Smooth muscle cell (in vitro differentiated cells): ENCODE measurements around the gene GRN. TPM values are rescaled to one million over a fixed set of nuclear protein-coding genes. Genes with fewer than 3 reads are reported as not detected.

Experiments
- DNase-seq: peaks from one replicate; lab custom pipeline; 2025; ENCODE audit not compliant: unreplicated experiment; lab: John Stamatoyannopoulos, UW
- H2AFZ ChIP-seq: fragments of 200-600 bp; sonication (generic); 2 replicates; pipeline ENCODE4 v1.6.0; 2016; ENCODE audit warnings: antibody characterized with exemption, low read depth, mild to moderate bottlenecking
- H3F3A ChIP-seq: fragments of 200-600 bp; sonication (generic); 2 replicates; pipeline ENCODE4 v1.6.0; 2017; ENCODE audit warnings: antibody characterized with exemption, low read depth
- H3K27ac ChIP-seq: fragments of 200-600 bp; sonication (generic); 2 replicates; pipeline ENCODE4 v1.5.1; 2016; ENCODE audit warnings: low read depth, mild to moderate bottlenecking
- H3K27me3 ChIP-seq: fragments of 200-600 bp; sonication (generic); 2 replicates; pipeline ENCODE4 v1.6.1; 2016; ENCODE audit warnings: low read depth, mild to moderate bottlenecking
- H3K36me3 ChIP-seq: fragments of 200-600 bp; sonication (generic); 2 replicates; pipeline ENCODE4 v1.5.1; 2016; ENCODE audit warnings: low read depth
- H3K4me1 ChIP-seq: fragments of 200-600 bp; sonication (generic); 2 replicates; pipeline ENCODE4 v1.5.1; 2016; ENCODE audit warnings: low read depth
- H3K4me2 ChIP-seq: fragments of 200-600 bp; sonication (generic); 2 replicates; pipeline ENCODE4 v1.6.0; 2016; ENCODE audit warnings: mild to moderate bottlenecking
- H3K4me3 ChIP-seq: fragments of 200-600 bp; sonication (generic); 2 replicates; pipeline ENCODE4 v1.5.1; 2016; ENCODE audit warnings: mild to moderate bottlenecking
- H3K79me2 ChIP-seq: fragments of 200-600 bp; sonication (generic); 2 replicates; pipeline ENCODE4 v1.6.0; 2016; ENCODE audit warnings: low read depth, mild to moderate bottlenecking
- H3K9ac ChIP-seq: fragments of 200-600 bp; sonication (generic); 2 replicates; pipeline ENCODE4 v1.6.0; 2016; ENCODE audit warnings: low read depth
- H3K9me3 ChIP-seq: fragments of 200-600 bp; sonication (generic); replicated peaks from 2 replicates; pipeline ENCODE4 v1.5.1; 2016; ENCODE audit warnings: low read depth
- H4K20me1 ChIP-seq: fragments of 200-600 bp; sonication (generic); 2 replicates; pipeline ENCODE4 v1.6.0; 2016; ENCODE audit warnings: low read depth
- WGBS: methylation state at CpG from one replicate; pipeline ENCODE4 v1.1.7; 2016; ENCODE audit warnings: low lambda C conversion rate; 5-methylcytosine and 5-hydroxymethylcytosine counted together
- polyA plus RNA-seq: library from polyadenylated mRNA; unstranded; fragments of >200 nt; fragmentation: Nextera tagmentation; extraction: Ambion mirVana; gene quantifications from 2 replicates; pipeline ENCODE4 v1.2.1, GENCODE V29; 2016
- total RNA-seq: library from RNA; depleted of rRNA; stranded (reverse); fragments of >200 nt; gene quantifications from 2 replicates; pipeline ENCODE4 v1.2.3, GENCODE V29; 2014
- TF ChIP-seq, protein P1 (sequence below): fragments of 200-600 bp; sonication (generic); IDR thresholded peaks from 2 replicates; pipeline ENCODE4 v1.5.1; 2017; ENCODE audit warnings: borderline replicate concordance, mild to moderate bottlenecking, antibody characterized with exemption; ENCODE audit not compliant: insufficient read depth, poor library complexity, severe bottlenecking

The GRN gene
- total and polyA plus RNA-seq, 2 experiments from 2014 or later = 125 to 338 TPM

DNA sequence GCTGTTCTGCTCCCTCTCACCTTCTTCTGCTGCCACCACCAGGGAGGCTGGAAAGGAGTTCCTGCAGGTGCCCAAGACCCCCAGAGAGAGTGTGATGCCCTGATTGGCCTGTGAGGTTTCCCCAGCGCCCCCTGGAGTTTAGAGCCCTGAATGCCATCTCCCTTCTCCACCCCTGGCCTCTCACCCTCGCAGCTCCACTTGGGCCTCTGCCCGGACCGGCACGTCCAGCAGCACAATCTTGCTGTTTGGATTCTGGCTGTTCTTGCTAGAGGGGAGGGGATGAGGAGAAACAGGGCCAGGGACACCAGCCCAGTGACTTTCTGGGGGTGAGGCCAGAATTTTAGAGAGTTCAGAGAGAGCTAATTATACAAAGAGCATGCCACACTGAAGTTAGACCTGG is 31.0 kb downstream of the GRN start:
- Histone ChIP-seq H3K4me3 (no peak overlapping the region), H3K36me3 (no peaks in the 10 kb centered on the region), H3K9me3 (no peaks in the 10 kb centered on the region), H2AFZ (no peak overlapping the region), H3K79me2 (no peaks in the 10 kb centered on the region), H3K4me2 (no peak overlapping the region), H3K4me1 (no peaks in the 10 kb centered on the region), H4K20me1 (no peaks in the 10 kb centered on the region), H3K27me3 (no peaks in the 10 kb centered on the region), H3K27ac (no peak overlapping the region), H3F3A (no peaks in the 10 kb centered on the region), H3K9ac (no peak overlapping the region)
- WGBS = 43% methylated on average over 5 of the region's 5 CpGs
- no peak for DNase-seq
- TF ChIP-seq, protein P1, sequence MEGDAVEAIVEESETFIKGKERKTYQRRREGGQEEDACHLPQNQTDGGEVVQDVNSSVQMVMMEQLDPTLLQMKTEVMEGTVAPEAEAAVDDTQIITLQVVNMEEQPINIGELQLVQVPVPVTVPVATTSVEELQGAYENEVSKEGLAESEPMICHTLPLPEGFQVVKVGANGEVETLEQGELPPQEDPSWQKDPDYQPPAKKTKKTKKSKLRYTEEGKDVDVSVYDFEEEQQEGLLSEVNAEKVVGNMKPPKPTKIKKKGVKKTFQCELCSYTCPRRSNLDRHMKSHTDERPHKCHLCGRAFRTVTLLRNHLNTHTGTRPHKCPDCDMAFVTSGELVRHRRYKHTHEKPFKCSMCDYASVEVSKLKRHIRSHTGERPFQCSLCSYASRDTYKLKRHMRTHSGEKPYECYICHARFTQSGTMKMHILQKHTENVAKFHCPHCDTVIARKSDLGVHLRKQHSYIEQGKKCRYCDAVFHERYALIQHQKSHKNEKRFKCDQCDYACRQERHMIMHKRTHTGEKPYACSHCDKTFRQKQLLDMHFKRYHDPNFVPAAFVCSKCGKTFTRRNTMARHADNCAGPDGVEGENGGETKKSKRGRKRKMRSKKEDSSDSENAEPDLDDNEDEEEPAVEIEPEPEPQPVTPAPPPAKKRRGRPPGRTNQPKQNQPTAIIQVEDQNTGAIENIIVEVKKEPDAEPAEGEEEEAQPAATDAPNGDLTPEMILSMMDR = peak; percentile 34

DNA sequence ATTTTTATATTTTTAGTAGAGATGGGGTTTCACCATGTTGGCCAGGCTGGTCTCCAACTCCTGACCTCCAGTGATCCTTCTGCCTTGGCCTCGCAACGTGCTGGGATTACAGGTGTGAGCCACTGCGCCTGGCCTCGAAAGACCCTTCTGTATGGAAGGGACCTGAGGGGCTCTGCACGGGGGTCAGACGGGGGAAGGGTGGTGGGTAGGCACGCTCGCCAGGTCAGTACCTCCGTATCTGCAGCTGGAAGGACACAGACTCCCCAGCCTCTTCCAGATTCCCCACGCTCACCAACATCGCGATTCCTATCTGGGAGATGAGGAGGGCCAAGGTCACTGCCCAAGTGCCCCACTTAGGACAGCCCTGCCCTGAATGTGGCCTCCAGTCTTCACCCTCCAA is 31.7 kb downstream of the GRN start:
- no peaks in the 10 kb centered on the region for H4K20me1 ChIP-seq
- TF ChIP-seq, protein P1 = no peak
- WGBS = 93% methylated on average over 12 of the region's 12 CpGs

DNA sequence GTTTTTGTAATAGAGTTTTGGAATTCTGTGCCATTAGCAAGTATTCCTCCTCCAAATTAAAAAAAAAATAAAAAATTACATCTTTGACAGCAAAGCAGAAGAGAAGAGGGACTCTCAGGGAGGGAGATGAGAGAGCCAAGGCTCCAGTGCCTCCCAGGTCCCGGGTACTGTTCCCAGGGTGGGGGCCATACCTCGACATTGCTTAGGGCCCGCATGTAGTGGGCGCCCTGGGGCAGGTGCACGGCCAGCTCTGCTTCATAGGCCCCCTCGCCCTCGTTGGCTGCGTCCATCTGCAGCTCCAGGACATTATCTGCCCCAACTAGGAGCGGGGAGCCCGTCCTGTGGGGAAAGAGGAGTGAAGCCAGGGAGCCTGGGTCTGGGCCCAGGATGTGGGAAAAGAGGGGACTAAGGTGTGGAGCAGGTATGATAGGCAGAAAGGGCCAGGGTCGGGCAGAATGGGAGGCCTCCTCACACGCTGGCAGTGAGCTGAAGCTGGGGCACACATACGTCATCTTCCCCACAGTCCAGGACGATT is 33.1 kb downstream of the GRN start:
- TF ChIP-seq, protein P1 = no peak
- Histone ChIP-seq H3F3A (no peaks in the 10 kb centered on the region), H4K20me1 (no peaks in the 10 kb centered on the region), H3K27ac (no peak overlapping the region), H3K79me2 (no peaks in the 10 kb centered on the region), H3K9ac (no peak overlapping the region), H3K36me3 (no peaks in the 10 kb centered on the region), H3K4me2 (no peak overlapping the region), H3K4me3 (no peak overlapping the region), H3K4me1 (no peaks in the 10 kb centered on the region), H2AFZ (no peak overlapping the region), H3K27me3 (no peaks in the 10 kb centered on the region), H3K9me3 (no peaks in the 10 kb centered on the region)
- WGBS = 86% methylated on average over 14 of the region's 14 CpGs
- DNase-seq = no peak

More for the DNA sequence above, 31.7 kb downstream of the GRN start:
- H3K9me3 ChIP-seq = no peaks in the 10 kb centered on the region
- no peak overlapping the region for H2AFZ ChIP-seq
- H3K4me3 ChIP-seq = no peak overlapping the region
- H3K27me3 ChIP-seq = no peaks in the 10 kb centered on the region
- no peaks in the 10 kb centered on the region for H3K4me1 ChIP-seq
- H3K9ac ChIP-seq = no peak overlapping the region
- H3K79me2 ChIP-seq = no peaks in the 10 kb centered on the region
- DNase-seq = no peak
- H3K4me2 ChIP-seq = no peak overlapping the region
- H3K27ac ChIP-seq = no peak overlapping the region
- no peaks in the 10 kb centered on the region for H3K36me3 ChIP-seq
- no peaks in the 10 kb centered on the region for H3F3A ChIP-seq

DNA sequence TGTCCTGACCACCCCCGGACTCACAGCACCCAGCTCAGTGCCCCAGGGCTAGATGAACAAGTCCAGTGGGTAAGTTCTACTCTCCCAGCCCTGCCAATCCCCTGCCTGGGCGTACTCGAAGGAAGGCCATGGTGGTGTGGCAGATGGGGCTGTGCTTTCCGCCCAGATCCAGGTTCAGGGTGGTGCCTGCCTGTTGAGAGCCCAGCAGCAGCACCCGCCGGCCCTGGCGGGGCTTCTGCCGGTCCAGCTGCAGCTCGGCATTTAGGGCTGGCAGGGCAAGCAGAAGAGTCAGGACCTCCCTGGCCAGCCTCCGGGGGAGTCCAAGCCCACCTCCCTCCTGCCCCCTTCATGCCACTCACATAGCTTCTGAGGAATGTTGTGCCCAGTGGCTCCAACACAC is 34.8 kb downstream of the GRN start:
- no peaks in the 10 kb centered on the region for H3F3A ChIP-seq
- no peaks in the 10 kb centered on the region for H3K9me3 ChIP-seq
- TF ChIP-seq, protein P1 = no peak
- DNase-seq = no peak
- 94% methylated on average over 10 of the region's 10 CpGs for WGBS
- H3K4me2 ChIP-seq = no peak overlapping the region
- H4K20me1 ChIP-seq = no peaks in the 10 kb centered on the region
- no peak overlapping the region for H2AFZ ChIP-seq
- no peaks in the 10 kb centered on the region for H3K79me2 ChIP-seq
- H3K4me1 ChIP-seq = no peaks in the 10 kb centered on the region
- H3K4me3 ChIP-seq = no peak overlapping the region
- H3K27ac ChIP-seq = no peak overlapping the region
- peaks cover 12% of the 10 kb centered on the region for H3K27me3 ChIP-seq
- no peaks in the 10 kb centered on the region for H3K36me3 ChIP-seq
- H3K9ac ChIP-seq = no peak overlapping the region
